Panc1 (cell line): ENCODE results near the gene DPH5.

Source experiments
- TF ChIP-seq, protein P1 (sequence below): fragments of 450-650 bp; IDR thresholded peaks from 2 replicates; pipeline ENCODE4 v1.5.1; 2017; ENCODE audit warnings: mild to moderate bottlenecking
- TF ChIP-seq, protein P2 (sequence below), 2 experiments: IDR thresholded peaks; 2 replicates each; pipeline ENCODE4 v1.6.1; 2011 to 2012; ENCODE audit warnings: low read depth in 2 of 2, control low read depth in 1 of 2, low read length in 1 of 2, mild to moderate bottlenecking in 1 of 2, moderate library complexity in 1 of 2; ENCODE audit not compliant: insufficient read depth in 1 of 2

DNA sequence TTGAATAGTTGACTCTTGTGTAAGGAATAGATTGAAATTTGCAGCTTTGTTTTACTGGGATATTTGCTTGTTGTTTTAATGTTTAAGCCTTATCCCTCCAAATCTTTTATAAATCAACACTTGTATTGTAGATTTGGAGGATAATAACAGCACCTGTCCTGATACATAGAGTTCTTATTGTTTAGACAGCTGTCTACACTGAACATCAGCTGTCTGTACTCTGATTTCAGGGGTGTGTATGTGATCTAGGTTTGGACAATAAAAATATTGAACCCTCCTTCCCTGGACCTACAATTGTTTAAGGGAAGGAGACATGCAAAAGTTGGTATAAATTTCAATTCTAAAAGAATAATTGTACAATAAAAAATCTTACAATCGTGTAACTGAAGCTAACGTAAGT is 48.3 kb upstream of the DPH5 start:
- TF ChIP-seq, protein P1, sequence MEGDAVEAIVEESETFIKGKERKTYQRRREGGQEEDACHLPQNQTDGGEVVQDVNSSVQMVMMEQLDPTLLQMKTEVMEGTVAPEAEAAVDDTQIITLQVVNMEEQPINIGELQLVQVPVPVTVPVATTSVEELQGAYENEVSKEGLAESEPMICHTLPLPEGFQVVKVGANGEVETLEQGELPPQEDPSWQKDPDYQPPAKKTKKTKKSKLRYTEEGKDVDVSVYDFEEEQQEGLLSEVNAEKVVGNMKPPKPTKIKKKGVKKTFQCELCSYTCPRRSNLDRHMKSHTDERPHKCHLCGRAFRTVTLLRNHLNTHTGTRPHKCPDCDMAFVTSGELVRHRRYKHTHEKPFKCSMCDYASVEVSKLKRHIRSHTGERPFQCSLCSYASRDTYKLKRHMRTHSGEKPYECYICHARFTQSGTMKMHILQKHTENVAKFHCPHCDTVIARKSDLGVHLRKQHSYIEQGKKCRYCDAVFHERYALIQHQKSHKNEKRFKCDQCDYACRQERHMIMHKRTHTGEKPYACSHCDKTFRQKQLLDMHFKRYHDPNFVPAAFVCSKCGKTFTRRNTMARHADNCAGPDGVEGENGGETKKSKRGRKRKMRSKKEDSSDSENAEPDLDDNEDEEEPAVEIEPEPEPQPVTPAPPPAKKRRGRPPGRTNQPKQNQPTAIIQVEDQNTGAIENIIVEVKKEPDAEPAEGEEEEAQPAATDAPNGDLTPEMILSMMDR = no peak
- TF ChIP-seq, protein P2, sequence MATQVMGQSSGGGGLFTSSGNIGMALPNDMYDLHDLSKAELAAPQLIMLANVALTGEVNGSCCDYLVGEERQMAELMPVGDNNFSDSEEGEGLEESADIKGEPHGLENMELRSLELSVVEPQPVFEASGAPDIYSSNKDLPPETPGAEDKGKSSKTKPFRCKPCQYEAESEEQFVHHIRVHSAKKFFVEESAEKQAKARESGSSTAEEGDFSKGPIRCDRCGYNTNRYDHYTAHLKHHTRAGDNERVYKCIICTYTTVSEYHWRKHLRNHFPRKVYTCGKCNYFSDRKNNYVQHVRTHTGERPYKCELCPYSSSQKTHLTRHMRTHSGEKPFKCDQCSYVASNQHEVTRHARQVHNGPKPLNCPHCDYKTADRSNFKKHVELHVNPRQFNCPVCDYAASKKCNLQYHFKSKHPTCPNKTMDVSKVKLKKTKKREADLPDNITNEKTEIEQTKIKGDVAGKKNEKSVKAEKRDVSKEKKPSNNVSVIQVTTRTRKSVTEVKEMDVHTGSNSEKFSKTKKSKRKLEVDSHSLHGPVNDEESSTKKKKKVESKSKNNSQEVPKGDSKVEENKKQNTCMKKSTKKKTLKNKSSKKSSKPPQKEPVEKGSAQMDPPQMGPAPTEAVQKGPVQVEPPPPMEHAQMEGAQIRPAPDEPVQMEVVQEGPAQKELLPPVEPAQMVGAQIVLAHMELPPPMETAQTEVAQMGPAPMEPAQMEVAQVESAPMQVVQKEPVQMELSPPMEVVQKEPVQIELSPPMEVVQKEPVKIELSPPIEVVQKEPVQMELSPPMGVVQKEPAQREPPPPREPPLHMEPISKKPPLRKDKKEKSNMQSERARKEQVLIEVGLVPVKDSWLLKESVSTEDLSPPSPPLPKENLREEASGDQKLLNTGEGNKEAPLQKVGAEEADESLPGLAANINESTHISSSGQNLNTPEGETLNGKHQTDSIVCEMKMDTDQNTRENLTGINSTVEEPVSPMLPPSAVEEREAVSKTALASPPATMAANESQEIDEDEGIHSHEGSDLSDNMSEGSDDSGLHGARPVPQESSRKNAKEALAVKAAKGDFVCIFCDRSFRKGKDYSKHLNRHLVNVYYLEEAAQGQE (IDR thresholded peaks at IDR 0.05; ENCODE audit: insufficient read depth in 1 of 2, low read depth in 2 of 2, low read length in 1 of 2) = no peak
